ENCODE data around the gene APEH. TPM values are rescaled to one million over a fixed set of nuclear protein-coding genes. Genes with fewer than 3 reads are reported as not detected.

The APEH gene
- total and polyA plus RNA-seq, 2 of the 13 experiments (the other 11 are each of a cell fraction or from before 2014, with no cell fraction given): 116 to 130 TPM

GRCh38 chr3:49723628-49724551 is 49.7 kb downstream of the APEH start, which contains the start of gene GMPPB (continued):
- TF ChIP-seq, protein P1, sequence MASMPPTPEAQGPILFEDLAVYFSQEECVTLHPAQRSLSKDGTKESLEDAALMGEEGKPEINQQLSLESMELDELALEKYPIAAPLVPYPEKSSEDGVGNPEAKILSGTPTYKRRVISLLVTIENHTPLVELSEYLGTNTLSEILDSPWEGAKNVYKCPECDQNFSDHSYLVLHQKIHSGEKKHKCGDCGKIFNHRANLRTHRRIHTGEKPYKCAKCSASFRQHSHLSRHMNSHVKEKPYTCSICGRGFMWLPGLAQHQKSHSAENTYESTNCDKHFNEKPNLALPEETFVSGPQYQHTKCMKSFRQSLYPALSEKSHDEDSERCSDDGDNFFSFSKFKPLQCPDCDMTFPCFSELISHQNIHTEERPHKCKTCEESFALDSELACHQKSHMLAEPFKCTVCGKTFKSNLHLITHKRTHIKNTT (CRISPR knock-in tag; IDR thresholded peaks at IDR 0.05): no peak
- TF ChIP-seq ZNF354B (CRISPR knock-in tag; IDR thresholded peaks at IDR 0.05): no peak
- TF ChIP-seq CBX1 (IDR thresholded peaks at IDR 0.05; ENCODE audit: low read depth): no peak
- 0 out of 2 replicates have a peak, but pooled peaks have one; percentile 29 for TF ChIP-seq DPF2 (CRISPR knock-in tag; IDR thresholded peaks at IDR 0.05; ENCODE audit: borderline replicate concordance, low read depth)
- TF ChIP-seq HOXA9 (CRISPR knock-in tag; IDR thresholded peaks at IDR 0.05; ENCODE audit: borderline replicate concordance): peak; percentile 71
- peak; percentile 3; the same call in 1 of the 2 replicates for TF ChIP-seq ZNF180 (CRISPR knock-in tag; IDR thresholded peaks at IDR 0.05; ENCODE audit: borderline replicate concordance, low read depth)
- TF ChIP-seq MXD4 (CRISPR knock-in tag; IDR thresholded peaks at IDR 0.05): peak; percentile 34; the same call in 1 of the 2 replicates
- peak; percentile 60; the same call in 1 of the 2 replicates for TF ChIP-seq SAFB2 (CRISPR knock-in tag; IDR thresholded peaks at IDR 0.05; ENCODE audit: borderline replicate concordance, low read depth)
- TF ChIP-seq, protein P2, sequence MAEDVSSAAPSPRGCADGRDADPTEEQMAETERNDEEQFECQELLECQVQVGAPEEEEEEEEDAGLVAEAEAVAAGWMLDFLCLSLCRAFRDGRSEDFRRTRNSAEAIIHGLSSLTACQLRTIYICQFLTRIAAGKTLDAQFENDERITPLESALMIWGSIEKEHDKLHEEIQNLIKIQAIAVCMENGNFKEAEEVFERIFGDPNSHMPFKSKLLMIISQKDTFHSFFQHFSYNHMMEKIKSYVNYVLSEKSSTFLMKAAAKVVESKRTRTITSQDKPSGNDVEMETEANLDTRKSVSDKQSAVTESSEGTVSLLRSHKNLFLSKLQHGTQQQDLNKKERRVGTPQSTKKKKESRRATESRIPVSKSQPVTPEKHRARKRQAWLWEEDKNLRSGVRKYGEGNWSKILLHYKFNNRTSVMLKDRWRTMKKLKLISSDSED (CRISPR knock-in tag; IDR thresholded peaks at IDR 0.05): 0 out of 2 replicates have a peak, but pooled peaks have one; percentile 63
- no peak for TF ChIP-seq CBX2 (IDR thresholded peaks at IDR 0.05; ENCODE audit: low read depth, low read length)
- TF ChIP-seq CBX2 (CRISPR knock-in tag; IDR thresholded peaks at IDR 0.05; ENCODE audit: low read depth): no peak
- no peak for TF ChIP-seq GATAD2A (CRISPR knock-in tag; IDR thresholded peaks at IDR 0.05)
- TF ChIP-seq HCFC1 (IDR thresholded peaks at IDR 0.05; ENCODE audit: low read depth, low read length): no peak; the same call in 1 of the 2 replicates
- TF ChIP-seq TMF1 (CRISPR knock-in tag; IDR thresholded peaks at IDR 0.05; ENCODE audit: low read depth): no peak; the same call in 1 of the 2 replicates
- no peak for TF ChIP-seq SRY (CRISPR knock-in tag; IDR thresholded peaks at IDR 0.05)
- TF ChIP-seq EZH2 (conservative IDR thresholded peaks at IDR 0.05; ENCODE audit: low read depth, low read length): no peak
- TF ChIP-seq ZFP36L2 (CRISPR knock-in tag; IDR thresholded peaks at IDR 0.05): no peak
- no peak for TF ChIP-seq MTF1 (CRISPR knock-in tag; IDR thresholded peaks at IDR 0.05)
- no peak for TF ChIP-seq ZNF407 (CRISPR knock-in tag; IDR thresholded peaks at IDR 0.05; ENCODE audit: not compliant biosample characterization)
- no peak for TF ChIP-seq ZSCAN30 (CRISPR knock-in tag; IDR thresholded peaks at IDR 0.05)
